Esophagus muscularis mucosa (tissue), 4 donors: Measurements from ENCODE around the gene PLEKHH2.

Source experiments
- CTCF ChIP-seq, 3 experiments: fragments of 200-600 bp in 2 of 3; fragments of 450-650 bp in 1 of 3; sonication (generic) in 2 of 3; IDR thresholded peaks; one replicate each; pipeline ENCODE4 v1.5.1; 2017 to 2019; ENCODE audit warnings: antibody characterized with exemption in 3 of 3, mild to moderate bottlenecking in 2 of 3, moderate library complexity in 1 of 3
- EP300 ChIP-seq: sonication (generic); formaldehyde crosslinking; IDR thresholded peaks from one replicate; pipeline ENCODE4 v1.6.1; 2017; ENCODE audit warnings: antibody characterized with exemption
- POLR2A ChIP-seq: fragments of 450-650 bp; IDR thresholded peaks from one replicate; pipeline ENCODE4 v1.6.1; 2017; ENCODE audit warnings: antibody characterized with exemption, moderate library complexity, mild to moderate bottlenecking, low read depth

GRCh38 chr2:43791035-43791765 is 154.1 kb downstream of the PLEKHH2 start:
- no peak for TF ChIP-seq CTCF (IDR thresholded peaks at IDR 0.05)
- no peak for TF ChIP-seq POLR2A
- no peak for TF ChIP-seq EP300
